Uterus (tissue), 4 donors: ENCODE data around the gene P3H2. TPM values are rescaled to one million over a fixed set of nuclear protein-coding genes. Genes with fewer than 3 reads are reported as not detected.

Experiments used
- DNase-seq, 2 donors: peaks; one replicate each; pipeline ENCODE4 v3.0.0-alpha.2; 2019 to 2020
- H3K27ac ChIP-seq, 2 donors: fragments of 200-600 bp; sonication (generic); 1 replicate in 1 of 2; 2 replicates in 1 of 2; pipeline ENCODE4 v1.5.1; 2016 to 2018
- H3K27me3 ChIP-seq, 2 donors: fragments of 200-600 bp; sonication (generic); one replicate each; pipeline ENCODE4 v1.5.1; 2018 to 2019; ENCODE audit warnings: control low read depth in 1 of 2
- H3K36me3 ChIP-seq, 2 donors: fragments of 200-600 bp; sonication (generic); one replicate each; pipeline ENCODE4 v1.5.1; 2019; ENCODE audit warnings: control low read depth in 1 of 2
- H3K4me1 ChIP-seq, 2 donors: fragments of 200-600 bp; sonication (generic); one replicate each; pipeline ENCODE4 v1.5.1; 2018 to 2019; ENCODE audit warnings: control low read depth in 1 of 2
- H3K4me3 ChIP-seq, 2 donors: fragments of 200-600 bp; sonication (generic); 1 replicate in 1 of 2; 2 replicates in 1 of 2; pipeline ENCODE4 v1.5.1; 2018 to 2019; ENCODE audit warnings: mild to moderate bottlenecking in 1 of 2
- H3K9me3 ChIP-seq, 2 donors: fragments of 200-600 bp; sonication (generic); one replicate each; pipeline ENCODE4 v1.5.1; 2019; ENCODE audit warnings: control low read depth in 1 of 2
- POLR2A ChIP-seq, 2 donors: fragments of 450-650 bp; IDR thresholded peaks; one replicate each; pipeline ENCODE4 v1.6.1; 2016; ENCODE audit warnings: antibody characterized with exemption in 2 of 2, mild to moderate bottlenecking in 1 of 2, moderate library complexity in 1 of 2
- intact Hi-C: fragments of 100-400 bp; cut with DNase I; formaldehyde crosslinking; loops from one replicate; pipeline ENCODE4 v1.15.1; 2023; ENCODE audit warnings: low total_unique reads
- total RNA-seq, 4 donors: library from RNA; depleted of rRNA in 3 of 4; stranded (reverse); fragments of >200 nt in 3 of 4; gene quantifications; one replicate each; pipeline versions ENCODE4 v1.1.0 to v1.2.4, GENCODE V29; 2014 to 2023
- TF ChIP-seq, protein P1 (sequence below), 4 experiments: fragments of 200-600 bp in 2 of 4; fragments of 450-650 bp in 2 of 4; sonication (generic) in 2 of 4; IDR thresholded peaks; one replicate each; pipeline ENCODE4 v1.5.1; 2016 to 2019; ENCODE audit warnings: antibody characterized with exemption in 4 of 4, mild to moderate bottlenecking in 2 of 4, moderate library complexity in 1 of 4
- donor health status: DM: yes; HTN: yes; CAD: no.

Gene P3H2
- total RNA-seq, 4 donors from 2014 or later, result 12.6 to 441 (median 30.6) TPM

DNA sequence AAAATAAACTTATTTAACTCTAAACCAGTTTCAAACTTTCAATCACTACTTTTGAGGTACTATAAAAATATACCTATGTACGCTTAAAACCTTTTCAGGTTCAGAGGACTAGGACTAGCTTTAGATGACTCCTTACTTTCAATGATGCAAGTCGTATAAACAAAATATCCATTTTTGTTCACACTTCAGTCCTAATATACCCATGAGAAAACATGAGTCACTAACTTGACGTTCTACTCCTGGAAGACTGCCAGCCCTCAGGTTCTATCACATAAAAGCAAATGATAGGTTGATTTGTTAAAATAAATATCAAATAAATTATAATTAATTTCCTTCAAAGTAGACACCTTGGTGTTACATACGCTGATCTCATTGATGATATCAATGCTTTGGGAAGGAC lies 10.6 kb upstream of the P3H2 start:
- H3K27ac ChIP-seq, result no peak overlapping the region
- intact Hi-C loops, result no loop called here
- no peaks in the 10 kb centered on the region for H3K4me1 ChIP-seq
- DNase-seq, result no peak
- no peak overlapping the region for H3K4me3 ChIP-seq
- H3K36me3 ChIP-seq, result no peaks in the 10 kb centered on the region
- H3K27me3 ChIP-seq, result no peaks in the 10 kb centered on the region
- TF ChIP-seq POLR2A (IDR thresholded peaks at IDR 0.05), result no peak
- TF ChIP-seq, protein P1, sequence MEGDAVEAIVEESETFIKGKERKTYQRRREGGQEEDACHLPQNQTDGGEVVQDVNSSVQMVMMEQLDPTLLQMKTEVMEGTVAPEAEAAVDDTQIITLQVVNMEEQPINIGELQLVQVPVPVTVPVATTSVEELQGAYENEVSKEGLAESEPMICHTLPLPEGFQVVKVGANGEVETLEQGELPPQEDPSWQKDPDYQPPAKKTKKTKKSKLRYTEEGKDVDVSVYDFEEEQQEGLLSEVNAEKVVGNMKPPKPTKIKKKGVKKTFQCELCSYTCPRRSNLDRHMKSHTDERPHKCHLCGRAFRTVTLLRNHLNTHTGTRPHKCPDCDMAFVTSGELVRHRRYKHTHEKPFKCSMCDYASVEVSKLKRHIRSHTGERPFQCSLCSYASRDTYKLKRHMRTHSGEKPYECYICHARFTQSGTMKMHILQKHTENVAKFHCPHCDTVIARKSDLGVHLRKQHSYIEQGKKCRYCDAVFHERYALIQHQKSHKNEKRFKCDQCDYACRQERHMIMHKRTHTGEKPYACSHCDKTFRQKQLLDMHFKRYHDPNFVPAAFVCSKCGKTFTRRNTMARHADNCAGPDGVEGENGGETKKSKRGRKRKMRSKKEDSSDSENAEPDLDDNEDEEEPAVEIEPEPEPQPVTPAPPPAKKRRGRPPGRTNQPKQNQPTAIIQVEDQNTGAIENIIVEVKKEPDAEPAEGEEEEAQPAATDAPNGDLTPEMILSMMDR (IDR thresholded peaks at IDR 0.05), result no peak
- no peaks in the 10 kb centered on the region for H3K9me3 ChIP-seq

DNA sequence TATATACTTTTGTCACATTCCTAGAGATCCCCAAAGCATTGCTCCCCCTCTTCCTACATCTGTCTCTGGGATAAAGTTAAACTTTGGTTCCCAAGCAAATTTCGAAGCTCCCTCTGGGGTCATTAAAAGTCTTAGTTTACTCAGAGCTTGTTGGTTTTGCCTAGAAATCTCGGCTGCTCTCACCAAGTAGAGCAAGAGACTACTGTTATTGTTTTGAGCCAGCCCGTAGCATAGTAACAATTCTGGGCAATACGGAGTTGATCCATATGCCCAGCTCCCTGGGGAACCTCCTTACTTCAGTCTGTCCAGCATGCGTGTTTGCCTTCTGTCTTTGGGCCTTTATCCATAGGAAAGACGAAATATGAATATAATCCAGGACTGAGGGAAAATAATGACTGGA lies 10.0 kb upstream of the P3H2 start:
- H3K36me3 ChIP-seq, result no peaks in the 10 kb centered on the region
- H3K4me3 ChIP-seq, result no peak overlapping the region
- intact Hi-C loops, result no loop called here
- H3K27me3 ChIP-seq, result no peaks in the 10 kb centered on the region
- no peaks in the 10 kb centered on the region for H3K4me1 ChIP-seq
- no peaks in the 10 kb centered on the region for H3K9me3 ChIP-seq
- no peak overlapping the region for H3K27ac ChIP-seq
- no peak for DNase-seq
- TF ChIP-seq POLR2A (IDR thresholded peaks at IDR 0.05), result no peak
- TF ChIP-seq, protein P1 (IDR thresholded peaks at IDR 0.05), result no peak

DNA sequence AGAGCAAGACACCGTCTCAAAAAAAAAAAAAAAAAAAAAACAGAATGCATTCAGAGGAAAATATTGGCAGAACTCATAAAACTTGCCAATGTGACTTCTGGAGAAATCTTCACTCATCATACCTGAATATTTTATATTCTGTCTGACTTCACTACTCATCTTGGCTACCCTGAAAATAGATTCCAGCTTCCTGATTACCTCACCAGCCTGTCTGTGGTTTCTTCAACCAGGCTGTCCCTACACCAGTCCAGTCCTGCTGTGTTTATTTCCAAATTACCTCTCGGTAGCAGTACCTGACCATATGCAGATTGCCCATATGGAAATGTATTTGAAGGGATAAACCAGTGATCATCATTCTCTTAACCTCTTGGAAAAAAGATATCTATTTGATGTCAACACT lies 9.3 kb upstream of the P3H2 start:
- Histone ChIP-seq H3K36me3 (no peaks in the 10 kb centered on the region), H3K27ac (no peak overlapping the region), H3K9me3 (no peaks in the 10 kb centered on the region), H3K4me1 (no peaks in the 10 kb centered on the region), H3K27me3 (no peaks in the 10 kb centered on the region), H3K4me3 (no peak overlapping the region)
- TF ChIP-seq POLR2A (IDR thresholded peaks at IDR 0.05), result no peak
- TF ChIP-seq, protein P1 (IDR thresholded peaks at IDR 0.05), result no peak
- DNase-seq, result no peak
- intact Hi-C loops, result no loop called here

DNA sequence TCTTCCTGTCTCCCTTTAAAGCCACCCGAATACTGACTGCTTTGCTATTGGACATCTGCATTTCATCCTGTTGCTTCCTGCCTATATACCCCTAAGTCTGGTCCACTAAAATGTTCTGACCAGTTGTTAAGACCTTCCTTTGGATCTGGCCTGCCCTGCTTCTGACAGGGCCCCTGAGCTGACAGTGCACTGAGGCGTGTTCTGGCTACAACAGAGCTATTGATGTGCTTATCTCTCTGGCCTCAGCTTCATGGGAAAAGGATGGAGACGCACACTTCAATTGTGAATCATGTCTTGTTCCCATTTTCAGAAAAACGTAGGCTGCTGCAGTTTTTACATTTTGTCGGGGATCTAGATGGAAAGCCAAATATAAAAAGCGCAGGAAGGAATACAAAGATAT lies 7.1 kb upstream of the P3H2 start:
- no peaks in the 10 kb centered on the region for H3K9me3 ChIP-seq
- no peaks in the 10 kb centered on the region for H3K4me1 ChIP-seq
- intact Hi-C loops, result no loop called here
- TF ChIP-seq, protein P1 (IDR thresholded peaks at IDR 0.05), result no peak
- TF ChIP-seq POLR2A (IDR thresholded peaks at IDR 0.05), result no peak
- H3K27me3 ChIP-seq, result no peaks in the 10 kb centered on the region
- no peak for DNase-seq
- H3K4me3 ChIP-seq, result no peak overlapping the region
- H3K36me3 ChIP-seq, result no peaks in the 10 kb centered on the region
- H3K27ac ChIP-seq, result no peak overlapping the region

DNA sequence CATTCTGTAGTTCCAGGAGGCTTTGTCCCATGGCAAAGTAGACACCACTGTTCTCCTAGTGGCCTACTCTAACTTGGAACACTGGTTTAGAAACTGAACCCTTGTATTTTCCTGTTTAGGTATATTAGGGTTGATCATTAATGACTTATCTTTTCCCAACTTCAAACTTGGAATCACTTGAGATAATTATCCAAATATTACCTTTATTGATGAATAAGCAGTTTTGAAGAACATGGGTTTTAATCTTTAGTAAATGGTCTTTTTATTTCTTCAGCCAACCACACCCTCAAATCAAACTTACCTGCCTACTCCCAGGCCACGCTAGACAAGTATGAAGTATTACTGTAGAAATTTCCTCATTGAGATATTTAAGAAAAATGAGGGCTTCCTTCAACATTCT lies 6.5 kb upstream of the P3H2 start:
- no peaks in the 10 kb centered on the region for H3K36me3 ChIP-seq
- H3K4me3 ChIP-seq, result no peak overlapping the region
- intact Hi-C loops, result no loop called here
- H3K9me3 ChIP-seq, result no peaks in the 10 kb centered on the region
- TF ChIP-seq, protein P1 (IDR thresholded peaks at IDR 0.05), result no peak
- no peak for TF ChIP-seq POLR2A (IDR thresholded peaks at IDR 0.05)
- DNase-seq, result no peak
- H3K27ac ChIP-seq, result no peak overlapping the region
- H3K4me1 ChIP-seq, result no peaks in the 10 kb centered on the region
- no peaks in the 10 kb centered on the region for H3K27me3 ChIP-seq
